HCT116 (cell line): ENCODE data around the gene PLA2G5. TPM values are rescaled to one million over a fixed set of nuclear protein-coding genes. Genes with fewer than 3 reads are reported as not detected.

Experiments used
- ATAC-seq: fragments of 200-7000 bp; cut with Tn5 transposase; 2 replicates; pipeline ENCODE4 v1.9.1; 2020; ENCODE audit warnings: mild to moderate bottlenecking, moderate library complexity
- BruUV-seq: library from RNA; stranded (reverse); fragments of 400-500 nt; replicated peaks from 2 replicates; lab custom pipeline; 2021; lab: Mats Ljungman, UMichigan
- CTCF ChIA-PET: fragments of 300-600 bp; sonication (Branson Sonifier 250); formaldehyde crosslinking; loops from one replicate; lab custom pipeline; 2021; ENCODE audit warnings: antibody characterized with exemption; lab: Charles Lee
- POLR2A ChIA-PET: fragments of 300-600, 350-600 bp; sonication (Branson Sonifier 250); formaldehyde crosslinking; loops from one replicate; lab custom pipeline; 2021; ENCODE audit warnings: antibody characterized with exemption; lab: Charles Lee
- RAD21 ChIA-PET, 2 experiments: fragments of 300-600 bp; sonication (Branson Sonifier 250); formaldehyde crosslinking; loops; one replicate each; lab custom pipeline; 2023; ENCODE audit warnings: low total read pairs in 2 of 2; ENCODE audit not compliant: uncharacterized antibody in 2 of 2, unreplicated experiment in 2 of 2, low non-redundant PET in 1 of 2; lab: Charles Lee
- DNase-seq: peaks from one replicate; pipeline ENCODE4 v3.0.0-alpha.2; 2010; ENCODE audit warnings: low read depth, low spot score
- H2AFZ ChIP-seq: fragments of 200-600 bp; shearing (Covaris generic), sonication (generic); 2 replicates; pipeline ENCODE4 v1.6.1; 2017; ENCODE audit warnings: low read depth, mixed run types, mixed read lengths, antibody characterized with exemption, low read length; ENCODE audit not compliant: poor library complexity, severe bottlenecking
- H3K27ac ChIP-seq: 2 replicates; pipeline ENCODE4 v1.5.1; 2012; ENCODE audit warnings: low read depth, low read length
- H3K27me3 ChIP-seq: fragments of 200-600 bp; sonication (generic); 2 replicates; pipeline ENCODE4 v1.6.1; 2016; ENCODE audit warnings: mixed run types, low read length, mixed read lengths; ENCODE audit not compliant: insufficient read depth
- H3K36me3 ChIP-seq, 2 experiments: fragments of 200-500 bp in 1 of 2; fragments of 200-600 bp in 1 of 2; sonication (Bioruptor generic) in 1 of 2; sonication (generic) in 1 of 2; 2 replicates each; pipeline versions ENCODE4 v1.5.1 to v1.6.1; 2014 to 2016; ENCODE audit warnings: low read length in 2 of 2, inconsistent platforms in 1 of 2, mixed read lengths in 1 of 2, mixed run types in 1 of 2; ENCODE audit not compliant: insufficient read depth in 2 of 2, control insufficient read depth in 1 of 2
- H3K4me1 ChIP-seq, 2 experiments: fragments of 200-600 bp in 1 of 2; sonication (generic) in 1 of 2; 2 replicates each; pipeline versions ENCODE4 v1.5.1 to v1.6.1; 2012 to 2017; ENCODE audit warnings: low read length in 2 of 2, inconsistent platforms in 1 of 2, mild to moderate bottlenecking in 1 of 2, mixed read lengths in 1 of 2, mixed run types in 1 of 2, moderate library complexity in 1 of 2; ENCODE audit not compliant: insufficient read depth in 2 of 2, control insufficient read depth in 1 of 2
- H3K4me2 ChIP-seq: fragments of 200-600 bp; sonication (generic); 2 replicates; pipeline ENCODE4 v1.6.1; 2017; ENCODE audit warnings: mixed run types, low read length, mixed read lengths
- H3K4me3 ChIP-seq, 2 experiments: fragments of 200-600 bp in 1 of 2; sonication (generic) in 1 of 2; replicated peaks in 1 of 2; 2 replicates each; pipeline ENCODE4 v1.5.1; 2011 to 2016; ENCODE audit warnings: low read length in 2 of 2, control low read depth in 1 of 2, low read depth in 1 of 2, mild to moderate bottlenecking in 1 of 2, mixed read lengths in 1 of 2, mixed run types in 1 of 2
- H3K79me2 ChIP-seq: fragments of 200-600 bp; sonication (generic); 2 replicates; pipeline ENCODE4 v1.6.1; 2017; ENCODE audit warnings: mild to moderate bottlenecking, mixed run types, low read length, moderate library complexity, mixed read lengths; ENCODE audit not compliant: insufficient read depth
- H3K9ac ChIP-seq: fragments of 200-600 bp; sonication (generic); 2 replicates; pipeline ENCODE4 v1.6.1; 2016; ENCODE audit warnings: low read length, mixed read lengths
- H3K9me2 ChIP-seq: fragments of 200-600 bp; sonication (generic), shearing (Covaris generic); 2 replicates; pipeline ENCODE4 v1.6.1; 2017; ENCODE audit warnings: mixed run types, mild to moderate bottlenecking, moderate library complexity; ENCODE audit not compliant: insufficient read depth
- H3K9me3 ChIP-seq, 2 experiments: fragments of 200-500 bp in 1 of 2; fragments of 200-600 bp in 1 of 2; sonication (Bioruptor generic) in 1 of 2; sonication (generic) in 1 of 2; 2 replicates each; pipeline ENCODE4 v1.6.1; 2014 to 2017; ENCODE audit warnings: low read length in 2 of 2, mixed read lengths in 2 of 2, inconsistent platforms in 1 of 2, low read depth in 1 of 2, mild to moderate bottlenecking in 1 of 2, mixed run types in 1 of 2, moderate library complexity in 1 of 2; ENCODE audit not compliant: control insufficient read depth in 1 of 2, insufficient read depth in 1 of 2
- H4K20me1 ChIP-seq: fragments of 200-600 bp; sonication (generic), shearing (Covaris generic); 2 replicates; pipeline ENCODE4 v1.6.1; 2017; ENCODE audit warnings: mixed run types, mild to moderate bottlenecking, moderate library complexity; ENCODE audit not compliant: insufficient read depth
- FOSL1 ChIP-seq: IDR thresholded peaks from 2 replicates; pipeline ENCODE4 v1.6.1; 2012; ENCODE audit warnings: low read depth
- JUND ChIP-seq: IDR thresholded peaks from 2 replicates; pipeline ENCODE4 v1.6.1; 2012
- SIN3A ChIP-seq: IDR thresholded peaks from 2 replicates; pipeline ENCODE4 v1.6.1; 2012; ENCODE audit warnings: low read depth
- intact Hi-C: fragments of 100-400 bp; cut with micrococcal nuclease; formaldehyde crosslinking; loops from 2 replicates; pipeline ENCODE4 v1.10.0; 2022
- total RNA-seq: library from RNA; stranded (reverse); gene quantifications from one replicate; pipeline ENCODE4 v1.2.1, GENCODE V29; 2021; ENCODE audit not compliant: unreplicated experiment

The PLA2G5 gene
- total RNA-seq, 1 experiment from 2014 or later, result not detected

DNA sequence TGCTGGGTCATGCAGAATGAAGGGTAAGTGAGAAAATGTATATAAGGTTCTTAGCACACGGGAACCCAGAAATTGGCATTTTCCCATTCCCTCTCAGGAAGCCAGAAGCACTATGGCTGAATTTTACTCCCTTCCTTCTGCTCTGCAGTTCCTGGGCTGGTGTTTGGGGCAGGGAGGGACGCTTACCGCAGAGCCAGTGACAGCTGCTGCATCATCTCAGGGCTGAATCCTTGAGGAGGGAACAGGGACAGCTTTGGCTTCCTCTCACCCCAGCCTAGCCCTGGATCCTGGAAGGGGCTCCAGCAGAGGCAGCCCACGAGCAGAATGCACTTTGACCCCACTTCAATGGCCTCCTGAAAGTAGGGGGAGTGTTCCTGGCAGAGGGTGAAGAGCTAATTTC lies 37.4 kb downstream of the PLA2G5 start:
- H3K27me3 ChIP-seq, result no peaks in the 10 kb centered on the region
- H3K27ac ChIP-seq, result no peak overlapping the region
- ChIA-PET RAD21 (no interaction called here), POLR2A (no interaction called here), CTCF (no interaction called here)
- H4K20me1 ChIP-seq, result no peaks in the 10 kb centered on the region
- TF ChIP-seq FOSL1 (no peak), JUND (no peak)
- H3K9ac ChIP-seq, result no peak overlapping the region
- no TSS peak for BruUV-seq
- H3K9me2 ChIP-seq, result no peaks in the 10 kb centered on the region
- no peaks in the 10 kb centered on the region for H3K79me2 ChIP-seq
- H3K36me3 ChIP-seq, result no peaks in the 10 kb centered on the region
- H3K4me1 ChIP-seq, result peaks cover 0 to 27% of the 10 kb centered on the region in 2 experiments; a peak in 2 of 4 replicates
- no peak for DNase-seq
- no peak overlapping the region for H3K4me2 ChIP-seq
- no peak overlapping the region for H2AFZ ChIP-seq
- intact Hi-C loops, result no loop called here
- no peak overlapping the region for H3K4me3 ChIP-seq
- ATAC-seq, result no peak
- H3K9me3 ChIP-seq, result no peaks in the 10 kb centered on the region

DNA sequence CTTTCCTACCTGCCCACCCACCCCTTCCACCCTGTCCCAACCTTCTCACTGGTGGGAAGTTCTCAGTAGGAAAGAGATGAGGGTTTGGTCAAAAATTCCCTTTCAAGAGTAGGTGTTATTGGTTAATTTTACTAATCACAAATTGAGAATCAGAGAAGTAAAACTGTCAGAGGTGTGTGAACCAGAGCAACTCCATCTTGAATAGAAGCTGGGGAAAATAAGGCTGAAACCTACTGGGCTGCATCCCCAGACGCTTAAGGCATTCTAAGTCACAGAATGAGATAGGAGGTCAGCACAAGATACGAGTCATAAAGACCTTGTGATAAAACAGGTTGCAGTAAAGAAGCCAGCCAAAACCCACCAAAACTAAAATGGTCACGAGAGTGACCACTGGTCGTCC lies 37.8 kb downstream of the PLA2G5 start:
- no TSS peak for BruUV-seq
- POLR2A ChIA-PET, result no interaction called here

More for the DNA sequence above, 37.8 kb downstream of the PLA2G5 start:
- ATAC-seq (no peak), DNase-seq (no peak)
- no peaks in the 10 kb centered on the region for H3K27me3 ChIP-seq
- no peak overlapping the region for H2AFZ ChIP-seq
- TF ChIP-seq SIN3A, result no peak
- no peaks in the 10 kb centered on the region for H3K9me2 ChIP-seq
- H3K36me3 ChIP-seq, result no peaks in the 10 kb centered on the region
- no peaks in the 10 kb centered on the region for H4K20me1 ChIP-seq
- no peaks in the 10 kb centered on the region for H3K79me2 ChIP-seq
- RAD21 ChIA-PET, result no interaction called here
- no peaks in the 10 kb centered on the region for H3K9me3 ChIP-seq
- CTCF ChIA-PET, result no interaction called here
- no peak overlapping the region for H3K9ac ChIP-seq
- peaks cover 0 to 28% of the 10 kb centered on the region in 2 experiments; a peak in 2 of 4 replicates for H3K4me1 ChIP-seq
- H3K4me3 ChIP-seq, result no peak overlapping the region
- H3K27ac ChIP-seq, result no peak overlapping the region
- no peak overlapping the region for H3K4me2 ChIP-seq
- intact Hi-C loops, result no loop called here
